HepG2 (cell line): Measurements from ENCODE around the gene GNG12. TPM values are rescaled to one million over a fixed set of nuclear protein-coding genes. Genes with fewer than 3 reads are reported as not detected.

Source experiments
- ATAC-seq: fragments of 200-7000 bp; cut with Tn5 transposase; 3 replicates; pipeline ENCODE4 v1.9.1; 2020; ENCODE audit warnings: mild to moderate bottlenecking, moderate library complexity
- BruUV-seq: library from RNA; stranded (reverse); fragments of 400-500 nt; replicated peaks from 2 replicates; lab custom pipeline; 2021; lab: Mats Ljungman, UMichigan
- CTCF ChIA-PET: fragments of 300-600 bp; formaldehyde crosslinking; extraction: SDS; loops from one replicate; lab custom pipeline; 2021; ENCODE audit warnings: low total read pairs, inconsistent platforms, low intra/inter-chr PET ratio; lab: Yijun Ruan, JAX
- POLR2A ChIA-PET: fragments of 350-600 bp; sonication (Branson Sonifier 250); formaldehyde crosslinking; loops from one replicate; lab custom pipeline; 2020; ENCODE audit warnings: antibody characterized with exemption, inconsistent platforms; lab: Yijun Ruan, JAX
- DNase-seq: peaks from one replicate; pipeline ENCODE4 v3.0.0-alpha.2; 2015; ENCODE audit warnings: low spot score
- FAIRE-seq: peaks from 3 replicates; lab custom pipeline; 2011; peaks lifted over from hg19 to GRCh38; lab: Jason Lieb, UNC
- H2AFZ ChIP-seq: one replicate; pipeline ENCODE4 v1.6.1; 2011; ENCODE audit warnings: low read length, inconsistent platforms
- H3K27ac ChIP-seq: fragments of 300-600 bp; 3 replicates; pipeline ENCODE4 v1.8.0; 2011; ENCODE audit warnings: mixed run types, mild to moderate bottlenecking, mixed read lengths, low read length, inconsistent platforms; ENCODE audit not compliant: insufficient read depth; ENCODE audit errors: extremely low read length
- H3K27me3 ChIP-seq, 2 experiments: fragments of 200-600 bp in 1 of 2; 2 replicates in 1 of 2; 3 replicates in 1 of 2; pipeline versions ENCODE4 v1.6.0 to v1.8.0; 2011; ENCODE audit warnings: low read length in 2 of 2, mild to moderate bottlenecking in 2 of 2, moderate library complexity in 2 of 2, inconsistent platforms in 1 of 2; ENCODE audit not compliant: insufficient read depth in 2 of 2, control insufficient read depth in 1 of 2
- H3K36me3 ChIP-seq, 2 experiments: fragments of 200-600 bp in 1 of 2; replicated peaks in 1 of 2; 2 replicates in 1 of 2; 3 replicates in 1 of 2; pipeline versions ENCODE4 v1.5.1 to v1.8.0; 2011; ENCODE audit warnings: low read length in 2 of 2, inconsistent platforms in 1 of 2; ENCODE audit not compliant: insufficient read depth in 2 of 2, control insufficient read depth in 1 of 2
- H3K4me1 ChIP-seq: 2 replicates; pipeline ENCODE4 v1.5.1; 2012; ENCODE audit warnings: low read length, inconsistent platforms; ENCODE audit not compliant: insufficient read depth
- H3K4me2 ChIP-seq: 2 replicates; pipeline ENCODE4 v1.6.0; 2011; ENCODE audit warnings: low read depth, low read length, inconsistent platforms
- H3K4me3 ChIP-seq, 3 experiments: fragments of 200-600 bp in 1 of 3; sonication (generic), shearing (Covaris generic) in 1 of 3; replicated peaks in 1 of 3; 2 replicates each; pipeline ENCODE4 v1.5.1; 2011 to 2016; ENCODE audit warnings: low read length in 3 of 3, inconsistent platforms in 2 of 3, low read depth in 2 of 3, mild to moderate bottlenecking in 2 of 3, control low read depth in 1 of 3, mixed read lengths in 1 of 3; ENCODE audit not compliant: insufficient read depth in 1 of 3
- H3K79me2 ChIP-seq: one replicate; pipeline ENCODE4 v1.6.1; 2011; ENCODE audit warnings: low read length, inconsistent platforms; ENCODE audit not compliant: insufficient read depth
- H3K9ac ChIP-seq: 2 replicates; pipeline ENCODE4 v1.6.0; 2011; ENCODE audit warnings: mild to moderate bottlenecking, low read depth, low read length, inconsistent platforms; ENCODE audit not compliant: insufficient read depth
- H3K9me3 ChIP-seq: 2 replicates; pipeline ENCODE4 v1.5.1; 2012; ENCODE audit warnings: mild to moderate bottlenecking, low read length
- H4K20me1 ChIP-seq: 2 replicates; pipeline ENCODE4 v1.6.0; 2011; ENCODE audit warnings: inconsistent platforms, mild to moderate bottlenecking, low read length, moderate library complexity; ENCODE audit not compliant: insufficient read depth
- DNMT1 ChIP-seq: sonication (generic); formaldehyde crosslinking; IDR thresholded peaks from 2 replicates; pipeline ENCODE4 v1.5.1; 2020; ENCODE audit warnings: mild to moderate bottlenecking, missing genetic modification reagents
- KLF12 ChIP-seq: sonication (generic); formaldehyde crosslinking; IDR thresholded peaks from 2 replicates; pipeline ENCODE4 v1.4.0; 2020; ENCODE audit warnings: missing genetic modification reagents, borderline replicate concordance
- MED13 ChIP-seq: sonication (generic); formaldehyde crosslinking; IDR thresholded peaks from 2 replicates; pipeline ENCODE4 v1.5.0; 2020; ENCODE audit warnings: missing genetic modification reagents
- RBM22 ChIP-seq: fragments of 200-400 bp; formaldehyde crosslinking; optimal IDR thresholded peaks from 2 replicates; pipeline ENCODE3; 2017; ENCODE audit warnings: mild to moderate bottlenecking, low read length, moderate library complexity
- U2AF1 ChIP-seq: fragments of 200-400 bp; formaldehyde crosslinking; optimal IDR thresholded peaks from 2 replicates; pipeline ENCODE3; 2017; ENCODE audit warnings: mild to moderate bottlenecking, low read depth, low read length
- ZNF101 ChIP-seq: sonication (generic); formaldehyde crosslinking; IDR thresholded peaks from 2 replicates; pipeline ENCODE4 v1.4.0; 2020; ENCODE audit warnings: mild to moderate bottlenecking, low read depth, missing genetic modification reagents, borderline replicate concordance
- ZNF142 ChIP-seq: sonication (generic); formaldehyde crosslinking; IDR thresholded peaks from 2 replicates; pipeline ENCODE4 v1.4.0; 2020; ENCODE audit warnings: missing genetic modification reagents
- ZNF609 ChIP-seq: sonication (generic); formaldehyde crosslinking; IDR thresholded peaks from 2 replicates; pipeline ENCODE4 v1.4.0; 2020; ENCODE audit warnings: mild to moderate bottlenecking, missing genetic modification reagents, borderline replicate concordance
- ZSCAN20 ChIP-seq: sonication (generic); formaldehyde crosslinking; IDR thresholded peaks from 2 replicates; pipeline ENCODE4 v1.4.0; 2020; ENCODE audit warnings: missing genetic modification reagents, mild to moderate bottlenecking, borderline replicate concordance
- ZSCAN21 ChIP-seq: sonication (generic); formaldehyde crosslinking; IDR thresholded peaks from 2 replicates; pipeline ENCODE4 v1.8.0; 2022; ENCODE audit warnings: mild to moderate bottlenecking, missing genetic modification reagents, moderate library complexity, borderline replicate concordance
- WGBS: methylation state at CpG from one replicate; pipeline ENCODE4 v1.1.6; 2017; ENCODE audit warnings: low lambda C conversion rate; 5-methylcytosine and 5-hydroxymethylcytosine counted together
- in situ Hi-C: cut with HindIII; loops from 2 replicates; pipeline ENCODE4 v1.10.0; 2017; ENCODE audit warnings: low pct_unique_long_range_greater_than_20kb; ENCODE audit not compliant: extremely low pct_ligation_motif_present
- intact Hi-C: fragments of 100-400 bp; cut with micrococcal nuclease; formaldehyde crosslinking; loops from one replicate; pipeline ENCODE4 v1.10.0; 2022; ENCODE audit not compliant: unreplicated experiment
- polyA plus RNA-seq, 8 experiments: library from polyadenylated mRNA; depleted of rRNA in 3 of 8; stranded (reverse) in 7 of 8; unstranded in 1 of 8; fragments of >200 nt; fragmentation: Illumina TruSeq in 4 of 8; extraction: Trizol in 4 of 8; gene quantifications; 2 replicates each; pipeline versions ENCODE4 v1.2.1 to v1.2.3, GENCODE V29; 2011 to 2016; ENCODE audit warnings: low read depth in 4 of 8, missing spikeins in 1 of 8, mixed read lengths in 1 of 8; ENCODE audit not compliant: insufficient read depth in 1 of 8
- total RNA-seq, 5 experiments: library from RNA; depleted of rRNA; stranded (reverse); fragments of >200 nt; fragmentation: Illumina TruSeq; extraction: Trizol; gene quantifications; 2 replicates each; pipeline ENCODE4 v1.2.3, GENCODE V29; 2016; ENCODE audit warnings: low read depth in 1 of 5
- TF ChIP-seq, protein P1 (sequence below): sonication (generic); formaldehyde crosslinking; IDR thresholded peaks from 2 replicates; pipeline ENCODE4 v1.5.0; 2020; ENCODE audit warnings: missing genetic modification reagents

GNG12 gene
- total and polyA plus RNA-seq, 2 of the 13 experiments (the other 11 are each of a cell fraction or from before 2014, with no cell fraction given): 0.11 TPM

DNA sequence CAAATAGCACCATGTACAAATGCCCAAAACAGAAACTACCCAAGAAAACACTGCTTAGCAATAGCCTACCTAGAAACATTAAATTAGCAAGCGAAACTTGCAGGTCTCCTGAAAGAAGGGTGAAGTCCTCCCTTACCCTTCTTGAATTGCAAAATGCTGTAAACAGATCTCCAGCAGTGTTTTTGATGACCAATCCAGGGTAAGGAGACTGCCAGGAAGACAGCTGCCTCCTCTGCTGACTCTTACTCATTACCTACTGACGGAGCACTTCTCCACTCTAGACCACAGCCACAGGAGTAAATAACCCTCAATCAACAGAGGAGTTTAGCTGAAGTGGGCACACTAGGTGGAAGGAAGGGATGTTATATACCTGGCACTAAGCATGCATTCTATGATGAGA lies 180.5 kb downstream of the GNG12 start:
- peaks cover 4% of the 10 kb centered on the region for H3K4me1 ChIP-seq
- H4K20me1 ChIP-seq: no peaks in the 10 kb centered on the region
- in situ Hi-C loops (no loop called here), intact Hi-C loops (no loop called here)
- no peak overlapping the region for H2AFZ ChIP-seq
- TF ChIP-seq, protein P1, sequence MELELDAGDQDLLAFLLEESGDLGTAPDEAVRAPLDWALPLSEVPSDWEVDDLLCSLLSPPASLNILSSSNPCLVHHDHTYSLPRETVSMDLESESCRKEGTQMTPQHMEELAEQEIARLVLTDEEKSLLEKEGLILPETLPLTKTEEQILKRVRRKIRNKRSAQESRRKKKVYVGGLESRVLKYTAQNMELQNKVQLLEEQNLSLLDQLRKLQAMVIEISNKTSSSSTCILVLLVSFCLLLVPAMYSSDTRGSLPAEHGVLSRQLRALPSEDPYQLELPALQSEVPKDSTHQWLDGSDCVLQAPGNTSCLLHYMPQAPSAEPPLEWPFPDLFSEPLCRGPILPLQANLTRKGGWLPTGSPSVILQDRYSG: no peak
- TF ChIP-seq ZNF101: no peak
- TF ChIP-seq RBM22: no peak
- TF ChIP-seq ZSCAN21 (CRISPR knock-in tag): no peak
- TF ChIP-seq DNMT1 (CRISPR knock-in tag): no peak
- TF ChIP-seq KLF12 (CRISPR knock-in tag): no peak
- no peak for TF ChIP-seq ZNF609 (CRISPR knock-in tag)
- TF ChIP-seq U2AF1: no peak
- TF ChIP-seq ZSCAN20 (CRISPR knock-in tag): no peak
- TF ChIP-seq ZNF142: no peak
- TF ChIP-seq MED13 (CRISPR knock-in tag): no peak
- FAIRE-seq (no peak), DNase-seq (no peak), ATAC-seq (no peak)
- H3K4me2 ChIP-seq: no peak overlapping the region
- no peaks in the 10 kb centered on the region for H3K27me3 ChIP-seq
- no peak overlapping the region for H3K9ac ChIP-seq
- H3K4me3 ChIP-seq: no peak overlapping the region
- H3K79me2 ChIP-seq: no peaks in the 10 kb centered on the region
- no peak overlapping the region for H3K27ac ChIP-seq
- H3K36me3 ChIP-seq: no peaks in the 10 kb centered on the region
- no TSS peak for BruUV-seq
- ChIA-PET CTCF (no interaction called here), POLR2A (no interaction called here)
- 4% methylated on average over 2 of the region's 2 CpGs for WGBS
- H3K9me3 ChIP-seq: no peaks in the 10 kb centered on the region
